Pancreas (tissue), 10 donors: ENCODE data around the gene SUB1. TPM values are rescaled to one million over a fixed set of nuclear protein-coding genes. Genes with fewer than 3 reads are reported as not detected.

Experiments
- ATAC-seq, 4 donors: fragments of 200-7000 bp; cut with Tn5 transposase; one replicate each; pipeline versions ENCODE4 v1.8.0 to v1.9.1; 2020; ENCODE audit warnings: mild to moderate bottlenecking in 4 of 4, moderate library complexity in 4 of 4
- DNase-seq, 6 donors: peaks; one replicate each; pipeline ENCODE4 v3.0.0-alpha.2; 2020
- FAIRE-seq: peaks from 2 replicates; lab custom pipeline; 2012; peaks lifted over from hg19 to GRCh38; lab: Jason Lieb, UNC
- H3K27ac ChIP-seq, 4 donors: fragments of 200-600 bp; sonication (generic); 1 replicate in 3 of 4; 2 replicates in 1 of 4; pipeline versions ENCODE4 v1.5.0 to v1.8.0; 2020
- H3K27me3 ChIP-seq, 4 donors: fragments of 200-600 bp; one replicate each; pipeline ENCODE4 v1.8.0; 2021
- H3K36me3 ChIP-seq, 3 donors: fragments of 200-600 bp; sonication (generic) in 1 of 3; one replicate each; pipeline versions ENCODE4 v1.5.0 to v1.8.0; 2020 to 2021
- H3K4me1 ChIP-seq, 3 donors: fragments of 200-600 bp; one replicate each; pipeline ENCODE4 v1.8.0; 2021
- H3K4me3 ChIP-seq, 4 donors: fragments of 200-600 bp; sonication (generic) in 2 of 4; one replicate each; pipeline versions ENCODE4 v1.5.0 to v1.8.0; 2020 to 2021
- H3K9me3 ChIP-seq, 4 donors: fragments of 200-600 bp; one replicate each; pipeline ENCODE4 v1.8.0; 2021
- WGBS, 2 donors: extraction: QIAGEN DNeasy Blood & Tissue Kit; methylation state at CpG; one replicate each; pipeline ENCODE4 v1.1.7; 2013; 5-methylcytosine and 5-hydroxymethylcytosine counted together
- intact Hi-C, 3 donors: fragments of 100-400 bp; cut with DNase I; formaldehyde crosslinking; loops; one replicate each; pipeline versions ENCODE4 v1.11.1 to v1.14.2; 2022
- polyA plus RNA-seq, 2 donors: library from polyadenylated mRNA; stranded (reverse); fragments of 200-250 nt; gene quantifications; one replicate each; pipeline ENCODE4 v1.2.3, GENCODE V29; 2013
- total RNA-seq, 6 donors: library from RNA; stranded (reverse); fragmentation: NEBNext Ultra II Directional in 4 of 6; extraction: Animal tissue kit (Norgen Biotek cat#: 25700) in 4 of 6; gene quantifications; one replicate each; pipeline versions ENCODE4 v1.2.1 to v1.2.4, GENCODE V29; 2021 to 2023
- TF ChIP-seq, protein P1 (sequence below), 4 donors: fragments of 200-600 bp; sonication (generic) in 3 of 4; IDR thresholded peaks; one replicate each; pipeline versions ENCODE4 v1.5.0 to v1.8.0; 2021; ENCODE audit warnings: antibody characterized with exemption in 4 of 4
- donor health status: healthy with polysubstance abuse.
- donor health status: DM: no; HTN: no; CAD: no; lungs with moderate emphysema.
- donor health status: DM: no; HTN: no; CAD: no.
- donor health status: control.
- donor health status: control.
- donor health status: Bipolar disorder and iron deficiency.
- donor health status: DM: yes; HTN: yes; CAD: no.
- donor health status: DM: no; HTN: no; CAD: no.
- donor health status: DM: no; HTN: no; CAD: no.
- donor health status: DM: yes; HTN: yes; CAD: no.

The SUB1 gene
- total and polyA plus RNA-seq, 8 donors, result 42.5 to 91.7 (median 62.2) TPM

DNA sequence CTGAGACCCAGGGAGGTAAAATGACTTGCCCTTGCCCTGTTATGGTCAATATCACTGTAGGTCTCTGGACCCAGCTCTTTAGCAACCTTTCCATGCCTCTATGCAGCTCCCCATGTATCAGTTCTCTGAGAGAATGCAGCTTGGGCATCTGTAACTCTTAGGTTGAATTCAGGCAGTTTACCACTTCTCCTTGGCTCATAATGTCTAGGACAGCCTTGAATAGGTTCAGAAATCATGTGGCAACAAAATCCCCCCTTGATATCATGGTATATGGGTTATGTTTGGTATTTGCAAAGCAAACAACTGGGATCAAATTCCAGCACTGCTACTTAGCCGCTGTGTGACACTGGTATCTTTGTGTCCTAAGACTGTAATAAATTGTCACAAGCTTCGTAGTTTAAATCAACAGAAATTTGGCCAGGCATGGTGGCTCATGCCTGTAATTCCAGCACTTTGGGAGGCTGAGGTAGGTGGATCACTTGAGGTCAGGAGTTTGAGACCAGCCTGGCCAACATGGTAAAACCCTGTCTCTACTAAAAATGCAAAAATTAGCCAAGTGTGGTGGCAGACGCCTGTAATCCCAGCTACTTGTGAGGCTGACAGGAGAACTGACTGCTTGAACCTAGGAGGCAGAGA lies 10.7 kb upstream of the SUB1 start:
- Histone ChIP-seq H3K36me3 (no peaks in the 10 kb centered on the region), H3K27me3 (no peaks in the 10 kb centered on the region), H3K4me3 (no peak overlapping the region), H3K27ac (no peak overlapping the region), H3K9me3 (no peaks in the 10 kb centered on the region), H3K4me1 (no peaks in the 10 kb centered on the region)
- peak in 1 of 4 donors; percentile 30 for ATAC-seq
- TF ChIP-seq, protein P1, sequence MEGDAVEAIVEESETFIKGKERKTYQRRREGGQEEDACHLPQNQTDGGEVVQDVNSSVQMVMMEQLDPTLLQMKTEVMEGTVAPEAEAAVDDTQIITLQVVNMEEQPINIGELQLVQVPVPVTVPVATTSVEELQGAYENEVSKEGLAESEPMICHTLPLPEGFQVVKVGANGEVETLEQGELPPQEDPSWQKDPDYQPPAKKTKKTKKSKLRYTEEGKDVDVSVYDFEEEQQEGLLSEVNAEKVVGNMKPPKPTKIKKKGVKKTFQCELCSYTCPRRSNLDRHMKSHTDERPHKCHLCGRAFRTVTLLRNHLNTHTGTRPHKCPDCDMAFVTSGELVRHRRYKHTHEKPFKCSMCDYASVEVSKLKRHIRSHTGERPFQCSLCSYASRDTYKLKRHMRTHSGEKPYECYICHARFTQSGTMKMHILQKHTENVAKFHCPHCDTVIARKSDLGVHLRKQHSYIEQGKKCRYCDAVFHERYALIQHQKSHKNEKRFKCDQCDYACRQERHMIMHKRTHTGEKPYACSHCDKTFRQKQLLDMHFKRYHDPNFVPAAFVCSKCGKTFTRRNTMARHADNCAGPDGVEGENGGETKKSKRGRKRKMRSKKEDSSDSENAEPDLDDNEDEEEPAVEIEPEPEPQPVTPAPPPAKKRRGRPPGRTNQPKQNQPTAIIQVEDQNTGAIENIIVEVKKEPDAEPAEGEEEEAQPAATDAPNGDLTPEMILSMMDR (IDR thresholded peaks at IDR 0.05), result no peak
- intact Hi-C loops, result no loop called here
- no peak for DNase-seq
- 22 to 26% methylated on average over 3 of the region's 3 CpGs for WGBS, 2 donors
- FAIRE-seq, result no peak

DNA sequence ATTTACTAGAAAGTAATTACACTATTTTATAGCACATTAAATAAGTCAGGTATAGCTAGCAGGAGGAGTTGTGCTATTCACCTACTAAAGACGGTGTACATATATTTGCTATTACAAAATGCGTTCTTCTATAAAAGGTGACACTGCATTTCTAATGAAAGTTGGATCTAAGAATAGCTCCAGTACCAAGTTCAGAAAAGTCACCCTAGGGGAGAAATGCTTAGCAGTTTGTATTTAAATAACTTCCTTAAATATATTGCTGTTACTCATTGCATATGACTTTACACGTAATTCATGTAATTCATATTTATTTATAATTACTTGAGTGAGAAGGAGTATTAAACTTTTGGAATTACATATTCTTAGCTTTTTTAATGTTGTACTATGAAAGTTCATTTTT lies 7.0 kb upstream of the SUB1 start:
- H3K36me3 ChIP-seq, result no peaks in the 10 kb centered on the region
- DNase-seq (no peak), FAIRE-seq (no peak), ATAC-seq (no peak)
- no peaks in the 10 kb centered on the region for H3K4me1 ChIP-seq
- H3K27me3 ChIP-seq, result no peaks in the 10 kb centered on the region
- H3K4me3 ChIP-seq, result no peak overlapping the region
- intact Hi-C loops, result no loop called here
- WGBS, 2 donors, result 80 to 88% methylated on average over 3 of the region's 3 CpGs
- H3K27ac ChIP-seq, result no peak overlapping the region
- H3K9me3 ChIP-seq, result no peaks in the 10 kb centered on the region
- TF ChIP-seq, protein P1 (IDR thresholded peaks at IDR 0.05), result no peak

DNA sequence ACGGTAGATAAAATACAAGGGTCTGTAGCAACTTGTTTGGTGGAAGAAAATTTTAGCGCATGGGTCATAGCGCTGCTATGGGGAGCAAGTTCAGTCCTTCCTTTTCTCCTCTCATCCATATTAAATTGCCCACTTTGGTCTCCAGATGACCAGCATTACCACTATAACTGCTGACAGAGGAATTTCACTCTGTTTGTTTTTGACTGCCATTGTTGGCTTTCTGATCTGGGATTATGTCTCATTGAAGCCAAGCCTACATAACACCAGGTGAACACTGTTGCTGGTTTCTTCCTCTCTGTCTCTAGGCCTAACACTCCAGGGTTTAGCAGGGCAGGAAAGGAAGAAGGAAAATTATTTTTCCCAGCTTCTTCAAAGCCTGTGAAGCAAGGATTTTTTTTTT lies 6.6 kb upstream of the SUB1 start:
- DNase-seq (no peak), FAIRE-seq (no peak), ATAC-seq (no peak)
- 92 to 94% methylated on average over 3 of the region's 3 CpGs for WGBS, 2 donors
- Histone ChIP-seq H3K27ac (no peak overlapping the region), H3K4me1 (no peaks in the 10 kb centered on the region), H3K4me3 (no peak overlapping the region), H3K9me3 (no peaks in the 10 kb centered on the region), H3K27me3 (no peaks in the 10 kb centered on the region), H3K36me3 (no peaks in the 10 kb centered on the region)
- TF ChIP-seq, protein P1 (IDR thresholded peaks at IDR 0.05), result no peak
- intact Hi-C loops, result no loop called here

DNA sequence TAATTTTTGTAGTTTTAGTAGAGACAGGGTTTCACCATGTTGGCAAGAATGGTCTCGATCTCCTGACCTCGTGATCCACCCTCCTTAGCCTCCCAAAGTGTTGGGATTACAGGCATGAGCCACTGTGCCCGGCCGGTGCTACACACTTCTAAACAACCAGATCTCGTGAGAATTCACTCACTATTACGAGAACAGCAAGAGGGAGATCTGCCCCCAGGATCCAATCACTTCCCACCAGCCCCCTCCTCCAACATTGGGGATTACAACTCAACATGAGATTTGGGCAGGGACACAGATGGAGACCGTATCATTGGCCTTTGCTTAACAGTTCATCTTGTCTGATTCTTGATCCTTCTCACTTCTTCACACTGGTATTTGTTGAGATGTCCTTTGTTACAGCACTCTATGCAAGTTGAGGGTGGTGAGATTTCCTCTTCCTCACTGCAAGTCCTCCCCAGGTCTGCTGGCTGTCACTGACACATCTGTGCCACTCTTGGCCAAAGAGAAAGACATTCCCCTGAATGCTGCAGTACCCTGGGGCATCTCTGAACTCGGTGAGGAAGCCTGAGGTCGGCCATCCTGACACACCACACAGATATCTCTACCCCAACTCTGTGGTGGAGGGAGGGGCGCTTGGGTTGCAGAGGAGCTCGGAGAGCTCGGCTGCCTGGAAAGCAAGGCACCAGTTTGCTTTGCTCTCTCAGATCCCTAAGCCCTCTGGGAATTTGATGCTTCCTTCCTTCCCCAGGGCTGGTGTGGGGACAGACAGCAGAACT lies 4.2 kb upstream of the SUB1 start:
- 62 to 71% methylated on average over 12 of the region's 12 CpGs for WGBS, 2 donors

More for the DNA sequence above, 4.2 kb upstream of the SUB1 start:
- no peak for FAIRE-seq
- ATAC-seq, result no peak
- no peaks in the 10 kb centered on the region for H3K9me3 ChIP-seq
- no peak overlapping the region for H3K4me3 ChIP-seq
- no peak overlapping the region for H3K27ac ChIP-seq
- no peaks in the 10 kb centered on the region for H3K4me1 ChIP-seq
- no peaks in the 10 kb centered on the region for H3K27me3 ChIP-seq
- TF ChIP-seq, protein P1 (IDR thresholded peaks at IDR 0.05), result no peak
- no peak for DNase-seq
- intact Hi-C loops, result no loop called here
- no peaks in the 10 kb centered on the region for H3K36me3 ChIP-seq
